Neural progenitor cell (in vitro differentiated cells): ENCODE data around the gene AHNAK2.
"Not testable (repeated sequence)": the region's sequence is repeated elsewhere in the genome, so short reads cannot be mapped to it uniquely, and the experiment has no call there.

Experiments used
- CTCF ChIP-seq: fragments of 200-600 bp; sonication (generic); IDR thresholded peaks from 2 replicates; pipeline ENCODE4 v1.5.1; 2017; ENCODE audit warnings: antibody characterized with exemption, mild to moderate bottlenecking
- EZH2 ChIP-seq: fragments of 200-600 bp; sonication (generic); IDR thresholded peaks from 2 replicates; pipeline ENCODE4 v1.6.1; 2017; ENCODE audit warnings: antibody characterized with exemption, mild to moderate bottlenecking, moderate library complexity

GRCh38 chr14:104949406-104949955, 28.7 kb downstream of the AHNAK2 start:
- not testable (repeated sequence) for TF ChIP-seq CTCF, EZH2
